ENCODE results near the gene PRKCA.
A peak's percentile ranks its signal among the peaks of the same experiment; 100 is the strongest.

Gene PRKCA

DNA sequence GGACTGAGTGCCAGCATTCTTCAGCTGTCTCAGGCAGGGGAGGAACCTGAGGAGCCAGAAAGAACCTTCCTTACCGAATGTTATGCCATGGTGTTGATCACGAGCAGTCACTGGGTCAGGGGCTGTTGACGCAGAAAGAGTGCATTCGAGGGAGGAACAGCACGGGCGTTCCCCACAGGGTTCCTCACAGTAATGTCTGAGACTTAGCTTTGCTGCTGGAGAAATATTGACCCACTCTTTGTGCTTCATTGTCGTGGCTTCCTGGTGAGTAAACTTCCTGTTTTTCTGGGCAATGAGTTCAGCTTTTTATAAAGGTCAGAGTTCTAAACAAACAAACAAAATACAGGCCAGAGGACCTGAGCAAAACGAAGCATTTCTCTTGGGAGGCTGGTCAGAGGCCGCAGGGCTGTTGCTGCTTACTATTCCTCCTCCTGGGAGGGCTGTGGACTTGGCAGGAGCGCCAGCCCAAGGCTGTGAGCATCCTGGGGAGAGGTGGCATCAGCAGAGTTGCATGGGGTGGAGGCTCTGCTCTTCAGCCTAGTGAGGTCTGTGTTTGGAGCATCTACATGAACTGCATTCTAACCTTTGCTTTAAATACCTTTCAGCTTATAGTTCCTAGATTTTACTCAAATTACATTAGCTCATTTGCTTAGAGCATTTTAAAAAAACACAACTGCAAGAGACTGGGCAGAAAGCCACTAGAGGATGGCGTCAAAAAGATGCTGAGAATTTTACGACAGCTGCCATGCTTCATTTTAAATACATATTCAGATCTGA is 389.4 kb downstream of the PRKCA start:
- H3K14ac ChIP-seq (ENCODE audit: low read length) = no peak overlapping the region
- H2BK5ac ChIP-seq (ENCODE audit: low read length) = no peak overlapping the region
- no peak overlapping the region for H2BK120ac ChIP-seq (ENCODE audit: low read depth, low read length)
- H2BK12ac ChIP-seq (ENCODE audit: low read length) = no peak overlapping the region
- peaks cover 0 to 6% of the 10 kb centered on the region in 2 donors for H3K36me3 ChIP-seq (replicated peaks in 1 of 2; ENCODE audit: control insufficient read depth in 2 of 2, insufficient read depth in 2 of 2, low read length in 2 of 2)
- DNase-seq (ENCODE audit: low spot score) = no peak
- H2AFZ ChIP-seq (ENCODE audit: low read length) = no peak overlapping the region
- H3K9ac ChIP-seq (ENCODE audit: low read depth, low read length, poor library complexity) = no peak overlapping the region
- no peak overlapping the region for H3K4me2 ChIP-seq (ENCODE audit: insufficient read depth, low read length, poor library complexity, severe bottlenecking)
- H2AK5ac ChIP-seq (ENCODE audit: low read depth, low read length) = no peak overlapping the region
- H3K4me1 ChIP-seq (ENCODE audit: control insufficient read depth in 2 of 2, insufficient read depth in 1 of 2, low read depth in 1 of 2, low read length in 2 of 2) = peaks cover 1 to 3% of the 10 kb centered on the region in 2 donors
- no peaks in the 10 kb centered on the region for H3K9me3 ChIP-seq (replicated peaks in 1 of 2; ENCODE audit: control insufficient read depth in 2 of 2, insufficient read depth in 1 of 2, low read depth in 1 of 2, low read length in 2 of 2)
- no peak overlapping the region for H3K27ac ChIP-seq (replicated peaks; ENCODE audit: low read length)
- no peaks in the 10 kb centered on the region for H3K79me1 ChIP-seq (ENCODE audit: low read depth, low read length)
- no peak overlapping the region for H3K4me3 ChIP-seq (ENCODE audit: low read length in 2 of 2)
- H2BK15ac ChIP-seq (ENCODE audit: low read length) = no peak overlapping the region
- no peak overlapping the region for H3K4ac ChIP-seq (ENCODE audit: low read length)
- no peak overlapping the region for H4K91ac ChIP-seq (ENCODE audit: low read depth, low read length, poor library complexity)
- no peaks in the 10 kb centered on the region for H3K27me3 ChIP-seq (ENCODE audit: control insufficient read depth in 3 of 3, insufficient read depth in 3 of 3, low read depth in 1 of 3, low read length in 3 of 3)
- H3K23ac ChIP-seq (ENCODE audit: low read depth, low read length, poor library complexity) = no peak overlapping the region
- peak overlapping the region; percentile 35 for H3K18ac ChIP-seq (ENCODE audit: low read length)
- no CpG with 5 or more reads among the region's 12 CpGs for WGBS, 2 donors (ENCODE audit: extremely low coverage in 2 of 2, insufficient read length in 2 of 2, insufficient replicate concordance in 1 of 2)
- no peak overlapping the region for H4K8ac ChIP-seq (ENCODE audit: low read depth, low read length)

DNA sequence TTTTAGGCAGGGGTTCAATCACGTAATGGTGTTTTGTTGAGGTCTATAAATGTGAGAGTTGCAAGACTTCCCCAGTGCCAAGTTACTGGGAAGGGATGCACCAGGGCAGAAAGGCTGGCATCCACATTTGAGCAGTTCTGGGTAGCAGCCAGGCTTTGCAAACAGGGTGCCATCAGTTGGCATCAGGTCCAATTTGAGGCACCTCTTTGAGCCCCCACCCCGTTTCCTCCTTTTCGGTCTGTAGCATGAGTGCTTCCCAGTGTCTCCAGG is 389.9 kb downstream of the PRKCA start:
- Histone ChIP-seq H4K8ac (ENCODE audit: low read depth, low read length) (no peak overlapping the region), H2BK15ac (ENCODE audit: low read length) (no peak overlapping the region), H2BK5ac (ENCODE audit: low read length) (no peak overlapping the region), H3K27ac (replicated peaks; ENCODE audit: low read length) (no peak overlapping the region), H3K23ac (ENCODE audit: low read depth, low read length, poor library complexity) (no peak overlapping the region), H3K18ac (ENCODE audit: low read length) (no peak overlapping the region), H3K4me2 (ENCODE audit: insufficient read depth, low read length, poor library complexity, severe bottlenecking) (no peak overlapping the region), H3K36me3 (replicated peaks in 1 of 2; ENCODE audit: control insufficient read depth in 2 of 2, insufficient read depth in 2 of 2, low read length in 2 of 2) (peaks cover 0 to 4% of the 10 kb centered on the region in 2 donors), H3K9me3 (replicated peaks in 1 of 2; ENCODE audit: control insufficient read depth in 2 of 2, insufficient read depth in 1 of 2, low read depth in 1 of 2, low read length in 2 of 2) (peaks cover 0 to 4% of the 10 kb centered on the region in 2 donors), H2BK12ac (ENCODE audit: low read length) (no peak overlapping the region), H2AFZ (ENCODE audit: low read length) (no peak overlapping the region), H2AK5ac (ENCODE audit: low read depth, low read length) (no peak overlapping the region), H4K91ac (ENCODE audit: low read depth, low read length, poor library complexity) (no peak overlapping the region), H3K14ac (ENCODE audit: low read length) (no peak overlapping the region), H3K9ac (ENCODE audit: low read depth, low read length, poor library complexity) (no peak overlapping the region), H3K4ac (ENCODE audit: low read length) (no peak overlapping the region), H3K4me3 (ENCODE audit: low read length in 2 of 2) (no peak overlapping the region), H3K27me3 (ENCODE audit: control insufficient read depth in 3 of 3, insufficient read depth in 3 of 3, low read depth in 1 of 3, low read length in 3 of 3) (no peaks in the 10 kb centered on the region), H2BK120ac (ENCODE audit: low read depth, low read length) (no peak overlapping the region), H3K79me1 (ENCODE audit: low read depth, low read length) (no peaks in the 10 kb centered on the region), H3K4me1 (ENCODE audit: control insufficient read depth in 2 of 2, insufficient read depth in 1 of 2, low read depth in 1 of 2, low read length in 2 of 2) (peaks cover 1 to 3% of the 10 kb centered on the region in 2 donors)
- no peak for DNase-seq (ENCODE audit: low spot score)
- no CpG with 5 or more reads among the region's 3 CpGs for WGBS, 2 donors (ENCODE audit: extremely low coverage in 2 of 2, insufficient read length in 2 of 2, insufficient replicate concordance in 1 of 2)

DNA sequence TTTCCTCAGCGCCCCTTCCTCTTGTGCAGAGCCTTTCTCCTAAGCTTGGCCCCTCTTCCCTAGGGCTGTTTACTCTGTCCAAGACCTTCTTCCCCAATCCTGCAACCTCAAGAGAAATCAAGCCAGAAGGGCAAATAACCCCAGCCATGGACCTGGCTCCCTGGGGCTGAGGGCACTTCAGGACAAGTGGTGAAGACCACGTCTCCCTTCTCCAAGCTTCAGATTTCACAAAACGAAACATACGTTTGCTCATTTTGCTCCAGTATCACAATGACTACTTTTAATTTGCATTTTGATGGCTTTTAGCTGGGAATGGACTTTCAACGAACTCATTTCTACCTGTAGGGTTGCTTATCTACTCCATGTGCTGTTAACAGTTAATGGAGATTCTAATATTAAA is 392.7 kb downstream of the PRKCA start:
- Histone ChIP-seq H3K9ac (ENCODE audit: low read depth, low read length, poor library complexity) (no peak overlapping the region), H2AK5ac (ENCODE audit: low read depth, low read length) (no peak overlapping the region), H3K9me3 (replicated peaks in 1 of 2; ENCODE audit: control insufficient read depth in 2 of 2, insufficient read depth in 1 of 2, low read depth in 1 of 2, low read length in 2 of 2) (peaks cover 4 to 17% of the 10 kb centered on the region in 2 donors), H3K23ac (ENCODE audit: low read depth, low read length, poor library complexity) (no peak overlapping the region), H3K18ac (ENCODE audit: low read length) (no peak overlapping the region), H3K4ac (ENCODE audit: low read length) (no peak overlapping the region), H2BK12ac (ENCODE audit: low read length) (no peak overlapping the region), H4K91ac (ENCODE audit: low read depth, low read length, poor library complexity) (no peak overlapping the region), H3K14ac (ENCODE audit: low read length) (no peak overlapping the region), H2BK120ac (ENCODE audit: low read depth, low read length) (no peak overlapping the region), H3K79me1 (ENCODE audit: low read depth, low read length) (no peaks in the 10 kb centered on the region), H3K27me3 (ENCODE audit: control insufficient read depth in 3 of 3, insufficient read depth in 3 of 3, low read depth in 1 of 3, low read length in 3 of 3) (no peaks in the 10 kb centered on the region), H3K4me3 (ENCODE audit: low read length in 2 of 2) (no peak overlapping the region), H2BK15ac (ENCODE audit: low read length) (no peak overlapping the region), H4K8ac (ENCODE audit: low read depth, low read length) (no peak overlapping the region), H3K36me3 (replicated peaks in 1 of 2; ENCODE audit: control insufficient read depth in 2 of 2, insufficient read depth in 2 of 2, low read length in 2 of 2) (no peaks in the 10 kb centered on the region), H2AFZ (ENCODE audit: low read length) (no peak overlapping the region), H2BK5ac (ENCODE audit: low read length) (no peak overlapping the region), H3K4me1 (ENCODE audit: control insufficient read depth in 2 of 2, insufficient read depth in 1 of 2, low read depth in 1 of 2, low read length in 2 of 2) (peaks cover 0 to 3% of the 10 kb centered on the region in 2 donors), H3K4me2 (ENCODE audit: insufficient read depth, low read length, poor library complexity, severe bottlenecking) (no peak overlapping the region), H3K27ac (replicated peaks; ENCODE audit: low read length) (no peak overlapping the region)
- WGBS, 2 donors (ENCODE audit: extremely low coverage in 2 of 2, insufficient read length in 2 of 2, insufficient replicate concordance in 1 of 2) = no CpG with 5 or more reads among the region's 5 CpGs
- DNase-seq (ENCODE audit: low spot score) = no peak

GRCh38 chr17:66698270-66698669 is 395.9 kb downstream of the PRKCA start:
- Histone ChIP-seq H2BK5ac (ENCODE audit: low read length) (no peak overlapping the region), H4K91ac (ENCODE audit: low read depth, low read length, poor library complexity) (no peak overlapping the region), H3K9ac (ENCODE audit: low read depth, low read length, poor library complexity) (no peak overlapping the region), H4K8ac (ENCODE audit: low read depth, low read length) (no peak overlapping the region), H3K79me1 (ENCODE audit: low read depth, low read length) (no peaks in the 10 kb centered on the region), H3K36me3 (replicated peaks in 1 of 2; ENCODE audit: control insufficient read depth in 2 of 2, insufficient read depth in 2 of 2, low read length in 2 of 2) (no peaks in the 10 kb centered on the region), H2AK5ac (ENCODE audit: low read depth, low read length) (no peak overlapping the region), H3K9me3 (replicated peaks in 1 of 2; ENCODE audit: control insufficient read depth in 2 of 2, insufficient read depth in 1 of 2, low read depth in 1 of 2, low read length in 2 of 2) (peaks cover 4 to 17% of the 10 kb centered on the region in 2 donors), H2BK120ac (ENCODE audit: low read depth, low read length) (no peak overlapping the region), H2BK15ac (ENCODE audit: low read length) (no peak overlapping the region), H3K27me3 (ENCODE audit: control insufficient read depth in 3 of 3, insufficient read depth in 3 of 3, low read depth in 1 of 3, low read length in 3 of 3) (no peaks in the 10 kb centered on the region), H3K4me1 (ENCODE audit: control insufficient read depth in 2 of 2, insufficient read depth in 1 of 2, low read depth in 1 of 2, low read length in 2 of 2) (no peaks in the 10 kb centered on the region), H2AFZ (ENCODE audit: low read length) (no peak overlapping the region), H3K4me2 (ENCODE audit: insufficient read depth, low read length, poor library complexity, severe bottlenecking) (no peak overlapping the region), H3K27ac (replicated peaks; ENCODE audit: low read length) (no peak overlapping the region), H3K23ac (ENCODE audit: low read depth, low read length, poor library complexity) (no peak overlapping the region), H2BK12ac (ENCODE audit: low read length) (no peak overlapping the region), H3K4ac (ENCODE audit: low read length) (no peak overlapping the region), H3K14ac (ENCODE audit: low read length) (no peak overlapping the region), H3K4me3 (ENCODE audit: low read length in 2 of 2) (no peak overlapping the region), H3K18ac (ENCODE audit: low read length) (no peak overlapping the region)
- no peak for DNase-seq (ENCODE audit: low spot score)

All from neuronal stem cell (in vitro differentiated cells).